Gastrocnemius medialis (tissue), 4 donors: ENCODE data around the gene ZBTB20.

Experiments
- CTCF ChIP-seq, 5 experiments: fragments of 450-650 bp in 3 of 5; fragments of 200-600 bp in 2 of 5; sonication (generic) in 2 of 5; IDR thresholded peaks in 4 of 5; conservative IDR thresholded peaks in 1 of 5; 1 replicate in 4 of 5; 2 replicates in 1 of 5; pipeline ENCODE4 v1.5.1; 2016 to 2019; ENCODE audit warnings: antibody characterized with exemption in 5 of 5, mild to moderate bottlenecking in 3 of 5, moderate library complexity in 3 of 5
- POLR2A ChIP-seq, 2 donors: fragments of 450-650 bp; IDR thresholded peaks; one replicate each; pipeline ENCODE4 v1.6.1; 2017; ENCODE audit warnings: antibody characterized with exemption in 2 of 2, mild to moderate bottlenecking in 2 of 2, moderate library complexity in 2 of 2

DNA sequence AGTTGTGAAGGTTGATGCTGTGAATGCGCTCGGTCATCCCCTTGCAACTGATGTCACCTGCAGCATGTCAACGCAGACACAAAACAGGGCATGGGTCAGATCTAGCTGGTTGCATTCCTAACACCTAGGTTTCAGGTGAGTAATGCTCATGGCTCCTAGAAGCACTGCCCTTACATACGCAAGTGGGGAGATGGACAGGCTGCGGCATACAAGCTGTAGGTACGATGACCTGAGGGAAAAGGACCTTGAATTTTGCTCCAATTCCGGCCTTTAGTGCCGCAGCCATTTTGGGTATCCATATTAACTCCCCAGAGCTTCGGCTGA is 795.3 kb downstream of the ZBTB20 start:
- TF ChIP-seq CTCF (IDR thresholded peaks at IDR 0.05 in 4 of 5, conservative IDR thresholded peaks at IDR 0.05 in 1 of 5) (no peak), POLR2A (IDR thresholded peaks at IDR 0.05) (no peak)
